B cell (primary cell): ENCODE measurements around the gene BCKDK. TPM values are rescaled to one million over a fixed set of nuclear protein-coding genes. Genes with fewer than 3 reads are reported as not detected.
A peak's percentile ranks its signal among the peaks of the same experiment; 100 is the strongest.

Experiments used
- ATAC-seq: fragments of 200-7000 bp; cut with Tn5 transposase; one replicate; pipeline ENCODE4 v1.10.0; 2021; ENCODE audit warnings: low read depth, mild to moderate bottlenecking, moderate number of reproducible peaks, moderate library complexity
- CTCF ChIA-PET: fragments of 350-600 bp; sonication (Branson Sonifier 250); formaldehyde crosslinking; loops from one replicate; lab custom pipeline; 2021; ENCODE audit warnings: antibody characterized with exemption, inconsistent platforms; lab: Charles Lee
- POLR2A ChIA-PET: fragments of 350-600 bp; sonication (Branson Sonifier 250); formaldehyde crosslinking; loops from one replicate; lab custom pipeline; 2021; ENCODE audit warnings: antibody characterized with exemption; lab: Charles Lee
- DNase-seq: peaks from one replicate; pipeline ENCODE4 v3.0.0; 2013
- H2AFZ ChIP-seq: 2 replicates; pipeline ENCODE4 v1.6.1; 2012; ENCODE audit warnings: mild to moderate bottlenecking, low read depth, low read length; ENCODE audit not compliant: insufficient read depth, poor library complexity, severe bottlenecking
- H3K27ac ChIP-seq, 2 donors: 1 replicate in 1 of 2; 2 replicates in 1 of 2; pipeline ENCODE4 v1.5.1; 2012 to 2013; ENCODE audit warnings: low read length in 2 of 2, mild to moderate bottlenecking in 2 of 2, moderate library complexity in 1 of 2
- H3K27me3 ChIP-seq, 4 experiments: fragments of 200-600 bp in 1 of 4; sonication (generic) in 1 of 4; replicated peaks in 1 of 4; 1 replicate in 2 of 4; 2 replicates in 2 of 4; pipeline versions ENCODE4 v1.6.1 to v1.7.0; 2013 to 2016; ENCODE audit warnings: low read length in 3 of 4, mild to moderate bottlenecking in 2 of 4, mixed read lengths in 1 of 4, moderate library complexity in 1 of 4; ENCODE audit not compliant: insufficient read depth in 4 of 4, control insufficient read depth in 3 of 4; ENCODE audit errors: control extremely low read depth in 1 of 4
- H3K36me3 ChIP-seq, 2 experiments: replicated peaks in 1 of 2; 1 replicate in 1 of 2; 2 replicates in 1 of 2; pipeline versions ENCODE4 v1.6.1 to v1.7.1; 2013; ENCODE audit warnings: low read length in 1 of 2; ENCODE audit not compliant: insufficient read depth in 2 of 2, control insufficient read depth in 1 of 2; ENCODE audit errors: control extremely low read depth in 1 of 2, extremely low read depth in 1 of 2
- H3K4me1 ChIP-seq, 2 donors: fragments of 200-600 bp in 1 of 2; sonication (generic) in 1 of 2; 1 replicate in 1 of 2; 2 replicates in 1 of 2; pipeline versions ENCODE4 v1.5.1 to v1.6.1; 2013 to 2017; ENCODE audit warnings: low read length in 2 of 2; ENCODE audit not compliant: control insufficient read depth in 2 of 2, insufficient read depth in 2 of 2
- H3K4me2 ChIP-seq: replicated peaks from 2 replicates; pipeline ENCODE3; 2012; ENCODE audit warnings: mild to moderate bottlenecking, low read depth, low read length; ENCODE audit not compliant: poor library complexity, severe bottlenecking
- H3K4me3 ChIP-seq, 5 experiments: fragments of 200-600 bp in 1 of 5; sonication (generic) in 1 of 5; 1 replicate in 3 of 5; 2 replicates in 2 of 5; pipeline versions ENCODE4 v1.5.1 to v1.7.0; 2011 to 2016; ENCODE audit warnings: low read length in 4 of 5, mild to moderate bottlenecking in 4 of 5, low read depth in 2 of 5, control low read depth in 1 of 5, moderate library complexity in 1 of 5; ENCODE audit not compliant: insufficient read depth in 1 of 5; ENCODE audit errors: control extremely low read depth in 1 of 5, extremely low read depth in 1 of 5
- H3K79me2 ChIP-seq: fragments of 200-600 bp; sonication (generic); one replicate; pipeline ENCODE4 v1.6.0; 2016; ENCODE audit warnings: low read length; ENCODE audit not compliant: control insufficient read depth, insufficient read depth
- H3K9ac ChIP-seq: fragments of 200-600 bp; sonication (generic); 2 replicates; pipeline ENCODE4 v1.6.1; 2017; ENCODE audit warnings: mild to moderate bottlenecking, low read length, moderate library complexity
- H3K9me3 ChIP-seq, 3 donors: one replicate each; pipeline versions ENCODE4 v1.6.1 to v1.7.1; 2013; ENCODE audit warnings: low read length in 2 of 3; ENCODE audit not compliant: control insufficient read depth in 2 of 3, insufficient read depth in 1 of 3; ENCODE audit errors: control extremely low read depth in 1 of 3
- H4K20me1 ChIP-seq: 2 replicates; pipeline ENCODE4 v1.6.0; 2012; ENCODE audit warnings: mild to moderate bottlenecking, low read length; ENCODE audit not compliant: insufficient read depth, control insufficient read depth, poor library complexity, severe bottlenecking
- H3K27ac Mint-ChIP-seq: one replicate; pipeline ENCODE4 v1.8.0; 2021; ENCODE audit warnings: mixed read lengths
- H3K27me3 Mint-ChIP-seq: one replicate; pipeline ENCODE4 v1.8.0; 2021; ENCODE audit warnings: mixed read lengths
- H3K4me1 Mint-ChIP-seq: one replicate; pipeline ENCODE4 v1.8.0; 2021; ENCODE audit warnings: mixed read lengths
- H3K4me3 Mint-ChIP-seq: one replicate; pipeline ENCODE4 v1.8.0; 2021; ENCODE audit warnings: mixed read lengths
- H3K9me3 Mint-ChIP-seq: one replicate; pipeline ENCODE4 v1.8.0; 2022; ENCODE audit warnings: mixed read lengths; ENCODE audit not compliant: insufficient read depth
- EZH2 ChIP-seq: IDR thresholded peaks from 2 replicates; pipeline ENCODE4 v1.6.1; 2012; ENCODE audit warnings: borderline replicate concordance, low read depth, mild to moderate bottlenecking, moderate library complexity, low read length; ENCODE audit not compliant: insufficient read depth, poor library complexity, severe bottlenecking
- WGBS: methylation state at CpG from one replicate; pipeline ENCODE4 v1.1.5; 2013; ENCODE audit warnings: missing lambda C conversion rate; ENCODE audit not compliant: insufficient coverage; 5-methylcytosine and 5-hydroxymethylcytosine counted together
- intact Hi-C: fragments of 100-400 bp; cut with micrococcal nuclease; formaldehyde crosslinking; loops from one replicate; pipeline ENCODE4 v1.10.0; 2022
- polyA minus RNA-seq: library from RNA; depleted of rRNA, polyadenylated mRNA; stranded (reverse); fragments of >200 nt; gene quantifications from 2 replicates; pipeline ENCODE4 v1.2.3, GENCODE V29; 2012
- polyA plus RNA-seq: library from polyadenylated mRNA; depleted of rRNA; stranded (reverse); fragments of >200 nt; gene quantifications from 2 replicates; pipeline ENCODE4 v1.2.3, GENCODE V29; 2012
- total RNA-seq, 2 donors: library from RNA; stranded (reverse); fragments of 120-200 nt in 1 of 2; gene quantifications; 1 replicate in 1 of 2; 2 replicates in 1 of 2; pipeline versions ENCODE4 v1.2.3 to v1.2.4, GENCODE V29; 2013 to 2022
- TF ChIP-seq, protein P1 (sequence below): fragments of 200-600 bp; IDR thresholded peaks from one replicate; pipeline ENCODE4 v1.8.0; 2022; ENCODE audit warnings: antibody characterized with exemption, mild to moderate bottlenecking

Gene BCKDK
- total RNA-seq, result 24.7 and 29.7 TPM in 2 replicates
- total RNA-seq (2013), result 9.8 TPM
- polyA plus RNA-seq, result 20.0 and 27.6 TPM in 2 replicates
- 17.8 and 24.8 TPM in 2 replicates for polyA minus RNA-seq

DNA sequence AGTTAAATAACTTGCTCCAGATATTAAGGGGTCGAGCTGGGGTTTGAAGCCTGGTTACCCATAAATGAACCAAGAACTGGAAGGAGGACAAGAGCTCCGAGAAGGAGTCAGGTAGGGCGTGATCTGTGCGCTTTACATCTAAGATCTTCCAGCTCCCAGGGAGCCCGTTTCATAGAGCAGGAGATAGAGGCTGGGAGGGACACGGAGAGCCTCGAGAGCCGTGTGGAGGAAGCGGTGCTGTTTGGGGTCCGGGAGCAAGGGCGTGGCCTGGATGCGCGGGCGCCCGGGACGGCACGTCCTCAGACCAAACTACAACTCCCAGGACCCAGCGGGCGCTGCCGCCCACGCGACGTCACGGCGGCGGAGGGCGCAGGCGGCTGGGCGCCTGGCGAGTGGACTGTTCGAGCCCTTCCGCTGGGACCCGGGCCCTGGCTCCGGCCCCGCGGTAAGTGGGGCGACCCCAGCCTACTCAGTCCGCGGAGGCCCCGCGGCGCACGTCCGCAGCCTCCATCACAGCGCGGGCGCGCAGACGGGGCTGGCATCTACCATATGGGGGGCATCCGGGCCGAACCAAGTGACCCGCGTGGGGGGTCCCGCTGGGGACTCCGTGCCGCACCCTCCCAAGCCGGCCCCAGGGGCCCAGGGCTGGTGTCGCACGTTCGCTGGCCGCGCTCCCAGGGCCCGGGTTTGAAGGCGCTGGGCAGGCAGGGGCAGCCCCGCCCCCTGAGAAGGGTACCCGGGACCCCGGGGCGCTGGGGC, at the start of gene BCKDK:
Gene BCKDK (plus strand): TSS at position 352 of the 759 bp plus-strand sequence. CDS start 838 bp downstream, outside the sequence.
- ATAC-seq (peak; percentile 77), DNase-seq (peak; percentile 74)
- Mint-ChIP-seq H3K27me3 (no peaks in the 10 kb centered on the region), H3K27ac (peak within 1 kb of the TSS; percentile 82), H3K4me1 (peaks cover 21% of the 10 kb centered on the region), H3K4me3 (peak within 1 kb of the TSS; percentile 91), H3K9me3 (no peaks in the 10 kb centered on the region)
- Histone ChIP-seq H3K9ac (peak within 1 kb of the TSS; percentile 89), H4K20me1 (peaks cover 5% of the 10 kb centered on the region), H3K27ac (peak within 1 kb of the TSS in 1 of 2 donors; percentile 72), H3K4me3 (peak within 1 kb of the TSS; percentile 41 to 82 (median 78)), H3K4me2 (peak within 1 kb of the TSS; percentile 100), H2AFZ (peak within 1 kb of the TSS; percentile 92), H3K79me2 (peaks cover 10% of the 10 kb centered on the region), H3K9me3 (no peaks in the 10 kb centered on the region), H3K4me1 (peaks cover 7 to 18% of the 10 kb centered on the region in 2 donors), H3K27me3 (no peaks in the 10 kb centered on the region), H3K36me3 (peaks cover 0 to 31% of the 10 kb centered on the region in 2 experiments)
- 5% methylated on average over 67 of the region's 68 CpGs for WGBS
- intact Hi-C loops, result loop anchor here (2.0 to 10.0 kb wide), 5 partner anchors 13 to 77 kb away; partner anchors contain the start of genes FUS, STX4, VKORC1 and ZNF646
- POLR2A ChIA-PET, result interaction anchor here (0.7 to 1.1 kb wide), 2 partner anchors 10 to 75 kb away, joined by 3 to 4 read pairs; partner anchors contain the start of genes KAT8 and STX4
- TF ChIP-seq, protein P1, sequence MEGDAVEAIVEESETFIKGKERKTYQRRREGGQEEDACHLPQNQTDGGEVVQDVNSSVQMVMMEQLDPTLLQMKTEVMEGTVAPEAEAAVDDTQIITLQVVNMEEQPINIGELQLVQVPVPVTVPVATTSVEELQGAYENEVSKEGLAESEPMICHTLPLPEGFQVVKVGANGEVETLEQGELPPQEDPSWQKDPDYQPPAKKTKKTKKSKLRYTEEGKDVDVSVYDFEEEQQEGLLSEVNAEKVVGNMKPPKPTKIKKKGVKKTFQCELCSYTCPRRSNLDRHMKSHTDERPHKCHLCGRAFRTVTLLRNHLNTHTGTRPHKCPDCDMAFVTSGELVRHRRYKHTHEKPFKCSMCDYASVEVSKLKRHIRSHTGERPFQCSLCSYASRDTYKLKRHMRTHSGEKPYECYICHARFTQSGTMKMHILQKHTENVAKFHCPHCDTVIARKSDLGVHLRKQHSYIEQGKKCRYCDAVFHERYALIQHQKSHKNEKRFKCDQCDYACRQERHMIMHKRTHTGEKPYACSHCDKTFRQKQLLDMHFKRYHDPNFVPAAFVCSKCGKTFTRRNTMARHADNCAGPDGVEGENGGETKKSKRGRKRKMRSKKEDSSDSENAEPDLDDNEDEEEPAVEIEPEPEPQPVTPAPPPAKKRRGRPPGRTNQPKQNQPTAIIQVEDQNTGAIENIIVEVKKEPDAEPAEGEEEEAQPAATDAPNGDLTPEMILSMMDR, result no peak
- TF ChIP-seq EZH2, result no peak
- CTCF ChIA-PET, result interaction anchor here (1.0 to 1.2 kb wide), 3 partner anchors 9 to 34 kb away, joined by 3 to 4 read pairs (median 3); partner anchors contain the start of gene KAT8
